AG04450 (cell line): Measurements from ENCODE around the gene CA6. TPM values are rescaled to one million over a fixed set of nuclear protein-coding genes. Genes with fewer than 3 reads are reported as not detected.

Source experiments
- CTCF ChIA-PET: fragments of 300-600, 350-600 bp; formaldehyde crosslinking; extraction: SDS; loops from one replicate; lab custom pipeline; 2022; ENCODE audit warnings: antibody characterized with exemption, inconsistent platforms; lab: Charles Lee
- POLR2A ChIA-PET: fragments of 350-600 bp; formaldehyde crosslinking; extraction: SDS; loops from one replicate; lab custom pipeline; 2021; ENCODE audit warnings: antibody characterized with exemption, inconsistent platforms; lab: Yijun Ruan, JAX
- DNase-seq: peaks from one replicate; pipeline ENCODE4 v3.0.0-alpha.2; 2011; ENCODE audit warnings: low read depth, low spot score
- H3K27ac ChIP-seq: one replicate; pipeline ENCODE4 v1.5.1; 2012; ENCODE audit warnings: low read depth, low read length, control low read depth
- H3K27me3 ChIP-seq: one replicate; pipeline ENCODE4 v1.6.0; 2012; ENCODE audit warnings: low read length; ENCODE audit not compliant: control insufficient read depth, insufficient read depth
- H3K4me3 ChIP-seq: 2 replicates; pipeline ENCODE4 v1.5.1; 2011; ENCODE audit warnings: mild to moderate bottlenecking, low read depth, low read length, control low read depth
- H3K9me3 ChIP-seq: 2 replicates; pipeline ENCODE4 v1.5.1; 2012; ENCODE audit warnings: low read length; ENCODE audit not compliant: control insufficient read depth, insufficient read depth
- polyA plus RNA-seq: library from polyadenylated mRNA; depleted of rRNA; stranded (reverse); fragments of >200 nt; gene quantifications from 2 replicates; pipeline ENCODE4 v1.2.3, GENCODE V29; 2011; rRNA removed
- small RNA-seq: library from RNA; depleted of rRNA; stranded (forward); fragments of <200 nt; gene quantifications from one replicate; pipeline ENCODE3, GENCODE V24; 2012; ENCODE audit warnings: low read depth; ENCODE audit not compliant: insufficient read length
- TF ChIP-seq, protein P1 (sequence below): IDR thresholded peaks from 2 replicates; pipeline ENCODE4 v1.5.1; 2011; ENCODE audit warnings: low read depth, low read length, control low read depth, inconsistent platforms

Gene CA6
- polyA plus RNA-seq, 1 experiment: not detected

GRCh38 chr1:9022773-9023172, 77.1 kb downstream of the CA6 start:
- ChIA-PET CTCF (interaction anchor here (1.8 kb wide), 1 partner anchor 18 kb away, joined by 9 read pairs; no protein-coding TSS in a partner anchor), POLR2A (no interaction called here)
- peaks cover 13% of the 10 kb centered on the region for H3K27me3 ChIP-seq
- TF ChIP-seq, protein P1, sequence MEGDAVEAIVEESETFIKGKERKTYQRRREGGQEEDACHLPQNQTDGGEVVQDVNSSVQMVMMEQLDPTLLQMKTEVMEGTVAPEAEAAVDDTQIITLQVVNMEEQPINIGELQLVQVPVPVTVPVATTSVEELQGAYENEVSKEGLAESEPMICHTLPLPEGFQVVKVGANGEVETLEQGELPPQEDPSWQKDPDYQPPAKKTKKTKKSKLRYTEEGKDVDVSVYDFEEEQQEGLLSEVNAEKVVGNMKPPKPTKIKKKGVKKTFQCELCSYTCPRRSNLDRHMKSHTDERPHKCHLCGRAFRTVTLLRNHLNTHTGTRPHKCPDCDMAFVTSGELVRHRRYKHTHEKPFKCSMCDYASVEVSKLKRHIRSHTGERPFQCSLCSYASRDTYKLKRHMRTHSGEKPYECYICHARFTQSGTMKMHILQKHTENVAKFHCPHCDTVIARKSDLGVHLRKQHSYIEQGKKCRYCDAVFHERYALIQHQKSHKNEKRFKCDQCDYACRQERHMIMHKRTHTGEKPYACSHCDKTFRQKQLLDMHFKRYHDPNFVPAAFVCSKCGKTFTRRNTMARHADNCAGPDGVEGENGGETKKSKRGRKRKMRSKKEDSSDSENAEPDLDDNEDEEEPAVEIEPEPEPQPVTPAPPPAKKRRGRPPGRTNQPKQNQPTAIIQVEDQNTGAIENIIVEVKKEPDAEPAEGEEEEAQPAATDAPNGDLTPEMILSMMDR: no peak
- no peak overlapping the region for H3K4me3 ChIP-seq
- no peaks in the 10 kb centered on the region; the same call in 1 of the 2 replicates for H3K9me3 ChIP-seq
- no peak overlapping the region for H3K27ac ChIP-seq
- DNase-seq: no peak

Small RNA genes lying within 50 kb of the gene (small RNA-seq; reads per million reads assigned to genes)
- not detected for gene AL139415.2
- not detected for gene RN7SL451P

Other genes starting within 250 kb of the CA6 start
- gene RERE, start 128.2 kb upstream of the CA6 start, polyA plus RNA-seq: 14.3 and 20.6 TPM in 2 replicates
- 1,423 and 1,563 TPM in 2 replicates for gene ENO1, start 67.2 kb upstream of the CA6 start, polyA plus RNA-seq
- not detected in 2 replicates for gene SLC2A7, start 80.6 kb downstream of the CA6 start, polyA plus RNA-seq
- gene SLC2A5, start 123.8 kb downstream of the CA6 start, polyA plus RNA-seq: 0.20 and 0.21 TPM in 2 replicates
- gene GPR157, start 183.2 kb downstream of the CA6 start, polyA plus RNA-seq: 1.1 TPM in 2 replicates